ENCODE measurements around the gene OR6C6.

DNA sequence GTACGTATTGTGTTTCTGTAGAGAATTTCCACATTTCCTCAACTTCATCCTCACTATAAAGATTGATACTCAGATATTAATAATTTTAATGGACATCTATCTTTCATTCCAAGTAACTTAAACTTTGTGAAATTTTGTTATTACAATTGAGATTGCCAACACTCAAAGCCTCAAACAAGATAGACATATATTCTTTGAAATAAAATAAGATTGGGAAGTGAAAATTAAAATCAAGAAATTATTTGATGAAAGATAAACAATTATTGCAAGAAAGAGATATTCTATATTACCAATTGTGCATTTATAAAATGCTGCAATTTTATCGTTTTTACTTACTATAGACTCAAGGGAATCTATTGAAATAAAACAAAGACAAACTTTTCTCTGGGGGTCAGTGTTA is at the start of gene OR6C6:
- TF ChIP-seq POLR2A (IDR thresholded peaks at IDR 0.05; ENCODE audit: low read depth, low read length): no peak
- TF ChIP-seq TAF1 (IDR thresholded peaks at IDR 0.05; ENCODE audit: low read depth, low read length): no peak
- no peak for TF ChIP-seq POU2F2 (IDR thresholded peaks at IDR 0.05; ENCODE audit: low read depth, low read length)
- TF ChIP-seq SPI1 (IDR thresholded peaks at IDR 0.05; ENCODE audit: low read depth, low read length): no peak
- no peak for TF ChIP-seq POLR2AphosphoS5 (IDR thresholded peaks at IDR 0.05; ENCODE audit: low read depth, low read length)
